HUDEP-2 (cell line): Measurements from ENCODE around the gene NBL1.

Experiments used
- DNase-seq, 76 experiments: peaks; one replicate each; lab custom pipeline; 2025; ENCODE audit not compliant: unreplicated experiment in 76 of 76; lab: John Stamatoyannopoulos, UW

NBL1 gene

DNA sequence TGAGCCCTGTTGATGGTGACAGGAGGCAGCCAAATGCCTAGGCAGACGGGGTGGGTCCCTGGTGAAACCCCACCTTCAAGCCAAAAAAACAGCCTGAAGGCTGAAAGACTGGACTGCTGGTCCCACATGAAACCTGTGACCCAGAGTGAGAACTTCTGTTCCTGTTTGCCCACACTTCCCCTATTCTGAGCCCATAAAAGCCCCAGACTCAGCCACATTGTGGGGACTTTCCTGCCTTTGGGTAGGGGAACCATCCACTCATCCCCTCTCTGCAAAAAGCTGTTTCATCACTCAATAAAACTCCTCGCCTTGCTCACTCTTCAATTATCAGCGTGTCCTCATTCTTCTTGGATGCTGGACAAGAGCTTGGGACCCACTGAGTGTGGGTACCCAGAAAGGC lies 45.7 kb downstream of the NBL1 start:
- no peak for DNase-seq

DNA sequence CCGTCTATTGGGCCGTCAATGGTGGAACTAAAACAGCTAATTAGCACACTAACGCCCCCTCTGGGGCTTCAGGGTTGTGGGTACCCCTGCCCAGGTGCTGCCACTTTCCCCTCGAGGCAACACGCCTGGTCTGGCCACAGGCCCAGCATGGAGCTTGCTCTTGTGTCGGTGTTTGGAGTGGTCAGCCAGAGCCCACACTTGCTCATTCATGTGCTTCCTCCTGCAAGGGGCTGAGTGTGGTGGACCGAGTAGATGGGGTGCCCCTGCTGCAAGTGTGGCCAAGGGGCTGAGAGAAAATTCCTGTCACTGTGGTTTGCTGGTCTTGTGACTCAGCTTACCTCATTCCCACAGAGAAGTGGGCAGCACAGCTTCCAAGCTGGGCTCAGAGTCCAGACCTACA lies 46.2 kb downstream of the NBL1 start:
- no peak for DNase-seq

DNA sequence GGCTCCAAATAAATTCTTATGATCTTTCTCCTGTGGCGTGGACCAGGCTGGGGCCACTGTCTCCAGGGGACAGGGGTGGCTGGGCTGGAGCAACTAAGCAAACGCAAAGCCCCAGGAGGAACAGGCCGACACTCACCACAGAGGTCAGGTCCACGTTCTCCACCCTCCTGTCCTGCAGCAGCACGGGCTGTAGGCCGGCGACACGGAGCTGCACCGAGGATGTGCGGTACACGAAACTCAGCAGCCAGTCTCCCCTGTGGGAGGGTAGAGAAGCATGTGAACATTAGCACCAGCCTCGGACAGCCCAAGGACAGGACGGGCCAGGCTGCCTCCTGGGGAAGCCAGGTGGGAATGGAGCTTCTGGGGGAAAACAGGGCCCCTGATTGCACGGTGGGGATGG lies 50.2 kb downstream of the NBL1 start:
- no peak for DNase-seq

DNA sequence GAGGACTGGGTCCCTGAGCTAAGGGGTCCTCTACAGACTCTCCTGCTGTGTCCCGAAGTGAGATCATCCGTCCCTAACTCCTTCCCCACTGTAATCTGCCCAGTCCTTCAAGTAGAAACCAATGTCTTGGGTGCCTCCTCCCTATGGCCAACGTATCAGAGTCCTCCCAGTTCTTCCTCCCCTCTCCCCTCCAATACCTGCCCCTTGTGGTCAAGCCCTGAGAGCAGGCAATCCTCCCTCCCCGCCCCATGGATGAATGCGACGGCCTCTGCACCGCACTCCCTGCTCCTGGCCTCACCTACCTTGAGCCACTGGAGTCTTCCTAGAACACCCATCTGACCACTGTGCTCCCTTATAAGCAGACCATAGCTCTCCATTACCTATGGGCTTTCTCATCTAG lies 51.7 kb downstream of the NBL1 start:
- no peak for DNase-seq

DNA sequence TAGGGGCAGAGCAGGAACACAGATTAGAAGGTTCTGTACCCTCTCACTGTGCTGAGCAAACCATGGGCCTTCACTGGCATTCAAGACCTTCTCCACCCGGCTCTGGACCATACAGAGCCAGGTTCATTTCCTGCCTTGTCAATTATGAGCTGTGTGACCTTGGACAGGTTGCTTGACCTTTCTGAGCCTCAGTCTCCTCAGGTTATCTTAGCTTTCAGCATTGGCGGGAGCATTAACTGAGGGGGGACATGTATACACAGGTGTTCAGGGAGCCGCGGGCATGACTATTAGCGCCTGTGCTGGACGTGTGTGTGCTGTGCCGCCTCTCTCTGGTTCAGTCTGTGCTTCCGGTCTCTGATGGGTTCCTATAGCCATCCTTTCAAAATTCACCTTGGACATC lies 52.7 kb downstream of the NBL1 start:
- no peak for DNase-seq

DNA sequence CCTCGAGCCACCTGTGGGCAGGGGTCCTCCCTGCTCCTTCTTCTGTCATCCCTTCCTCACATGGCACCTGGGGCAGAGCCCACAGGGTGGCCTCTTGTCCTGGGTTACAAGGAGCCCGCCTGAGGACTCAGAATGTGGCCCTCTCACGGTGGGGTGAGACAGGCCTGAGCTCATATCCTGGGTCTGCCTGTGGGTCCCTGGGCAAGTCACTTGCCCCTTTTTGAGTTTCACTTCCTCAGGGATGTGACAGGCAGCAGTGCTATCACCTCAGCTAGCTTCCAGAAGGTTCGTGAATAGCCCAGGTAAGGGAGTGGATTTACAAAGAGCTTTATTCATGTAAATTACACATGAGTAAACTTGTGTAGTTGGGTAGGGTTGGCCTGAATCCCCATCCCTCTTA lies 54.1 kb downstream of the NBL1 start:
- DNase-seq: no peak

DNA sequence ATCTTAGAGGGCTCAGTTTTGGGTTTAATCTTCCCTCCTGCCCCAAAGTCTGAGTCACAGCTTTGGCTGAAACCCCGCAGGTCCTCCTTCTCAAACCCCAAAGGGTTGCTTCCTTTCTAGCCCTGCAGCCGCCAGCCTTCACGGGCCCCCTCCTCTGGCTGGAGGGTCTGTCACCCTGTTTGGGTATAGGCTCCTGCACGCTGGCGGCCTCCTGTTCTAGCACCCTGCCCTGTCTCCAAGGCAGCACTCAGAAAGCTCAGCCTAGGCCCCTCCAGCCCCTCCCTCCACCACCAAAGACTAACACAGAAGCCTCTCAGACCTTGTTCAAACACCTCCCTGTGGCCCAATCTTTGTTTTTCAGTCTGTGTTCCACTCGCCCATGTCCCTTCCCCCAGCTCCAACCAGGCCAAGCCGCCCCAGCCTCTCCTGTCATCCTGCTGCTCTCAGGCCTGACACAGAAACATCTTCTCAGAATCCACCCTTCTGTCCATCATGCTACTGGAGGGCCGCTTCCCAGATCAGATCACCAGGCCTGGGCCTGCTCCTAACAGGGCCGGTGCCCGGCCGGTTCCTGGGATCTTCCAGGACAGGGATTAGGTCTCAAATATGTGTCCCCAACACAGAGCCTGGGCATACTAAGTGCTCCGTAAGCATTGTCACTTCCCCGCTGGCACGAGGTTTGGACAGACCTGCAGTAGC lies 56.1 kb downstream of the NBL1 start:
- no peak for DNase-seq

DNA sequence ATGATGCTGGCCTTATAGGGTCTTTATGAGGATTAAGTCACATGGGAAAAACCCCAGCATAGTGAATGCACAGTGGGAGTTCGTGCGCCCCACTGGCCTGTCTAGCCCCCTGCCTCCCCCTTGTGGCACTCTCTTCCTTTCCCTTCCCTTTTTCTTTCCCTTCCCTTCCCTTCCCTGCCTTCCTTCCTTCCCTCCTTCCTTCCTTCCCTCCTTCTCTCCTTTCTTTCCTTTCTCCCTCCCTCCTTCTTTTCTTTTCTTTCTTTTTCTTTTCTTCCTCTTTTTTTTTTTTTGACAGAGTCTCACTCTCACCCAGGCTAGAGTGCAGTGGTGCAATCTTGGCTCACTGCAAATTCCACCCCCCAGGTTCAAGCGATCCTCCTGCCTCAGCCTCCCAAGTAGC lies 59.2 kb downstream of the NBL1 start:
- no peak for DNase-seq

DNA sequence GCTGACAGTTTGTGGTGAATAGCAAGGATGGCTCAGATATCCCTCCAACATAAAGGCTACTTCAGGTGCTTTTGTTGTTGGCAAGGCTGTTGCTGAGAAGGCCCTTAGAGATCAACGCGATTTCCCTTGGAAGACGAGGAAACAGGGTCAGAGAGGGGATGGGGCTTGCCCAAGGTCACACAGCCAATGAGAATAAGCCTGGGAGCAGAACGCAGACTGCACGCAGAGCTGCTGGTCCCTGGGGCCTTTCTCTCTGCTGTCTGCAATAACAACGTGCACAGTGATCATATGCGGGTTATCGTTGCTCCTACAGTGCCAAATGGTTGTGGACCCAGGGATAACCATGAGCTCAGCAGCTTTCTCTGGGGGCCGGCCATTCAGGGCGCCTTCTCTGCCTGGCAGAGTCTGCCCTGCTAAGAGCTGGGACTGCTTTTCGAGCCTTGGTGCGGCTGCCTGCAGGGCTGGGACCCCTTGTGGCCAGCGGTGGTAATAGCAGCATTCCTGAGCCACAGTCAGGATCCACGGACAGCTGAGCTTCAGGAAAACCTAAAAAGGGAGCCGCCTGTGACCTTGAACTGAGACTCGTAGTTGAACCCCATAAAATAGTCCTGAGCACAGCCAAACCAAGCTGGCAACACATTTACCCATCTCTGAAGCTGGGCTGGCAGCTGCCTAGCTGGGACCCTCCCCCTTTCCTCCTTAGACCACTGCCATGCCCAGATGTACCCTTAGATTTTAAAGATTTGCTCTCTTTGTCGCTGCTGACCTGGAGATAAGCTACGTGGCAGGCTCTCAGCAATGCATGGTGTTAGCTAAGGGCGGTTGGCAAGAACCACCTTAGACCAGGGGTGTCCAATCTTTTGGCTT lies 60.4 kb downstream of the NBL1 start:
- DNase-seq: peak in 51 of 76 experiments; percentile 1 to 59 (median 25)

DNA sequence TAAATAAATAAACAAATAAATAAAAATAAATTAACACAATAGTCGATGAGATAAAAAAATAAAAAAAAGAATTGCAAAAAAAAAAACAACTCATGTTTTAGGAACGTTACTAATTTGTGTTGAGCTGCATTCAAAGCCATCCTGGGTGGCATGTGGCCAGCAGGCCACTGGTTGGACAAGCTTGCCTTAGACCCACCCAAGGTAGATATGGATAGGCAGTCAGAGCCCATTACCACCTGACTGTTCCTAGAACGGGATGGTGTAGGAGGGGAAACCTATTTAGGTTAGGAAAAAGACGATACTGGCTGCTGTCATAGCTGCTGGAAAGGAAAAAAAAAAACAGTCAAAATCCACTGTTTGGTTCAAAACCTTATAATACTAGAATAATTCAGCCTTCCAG lies 61.4 kb downstream of the NBL1 start:
- no peak for DNase-seq

DNA sequence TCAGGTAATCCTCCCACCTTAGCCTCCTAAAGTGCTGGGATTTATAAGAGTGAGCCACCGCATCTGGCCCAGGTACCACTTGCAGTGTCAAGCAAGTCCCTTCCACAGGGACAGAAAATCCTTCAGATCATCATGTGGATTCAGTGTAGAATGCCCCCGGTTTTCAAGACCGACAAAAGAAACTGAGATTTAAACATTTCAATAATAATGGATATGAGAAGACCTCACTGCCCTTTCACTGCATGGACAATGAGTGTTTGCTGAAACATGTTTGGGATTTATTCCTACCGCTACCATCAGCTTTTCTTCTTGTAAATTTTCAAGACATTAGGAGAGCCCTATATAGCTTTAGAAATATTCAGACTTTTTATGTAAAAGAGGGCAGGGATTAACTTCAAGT lies 62.0 kb downstream of the NBL1 start:
- no peak for DNase-seq
